Esophagus (tissue), 2 donors: ENCODE measurements around the gene NXPH3. TPM values are rescaled to one million over a fixed set of nuclear protein-coding genes. Genes with fewer than 3 reads are reported as not detected.

Experiments used
- H3K27ac ChIP-seq, 2 donors: one replicate each; pipeline ENCODE4 v1.5.1; 2013; ENCODE audit warnings: low read depth in 2 of 2, mild to moderate bottlenecking in 2 of 2, inconsistent platforms in 1 of 2, low read length in 1 of 2, moderate library complexity in 1 of 2
- H3K27me3 ChIP-seq, 2 donors: one replicate each; pipeline ENCODE4 v1.6.1; 2013; ENCODE audit warnings: low read length in 2 of 2, control low read depth in 1 of 2, mild to moderate bottlenecking in 1 of 2; ENCODE audit not compliant: insufficient read depth in 2 of 2, control insufficient read depth in 1 of 2
- H3K36me3 ChIP-seq, 2 donors: one replicate each; pipeline ENCODE4 v1.6.1; 2013; ENCODE audit warnings: low read length in 1 of 2; ENCODE audit not compliant: control insufficient read depth in 2 of 2, insufficient read depth in 2 of 2
- H3K4me1 ChIP-seq, 2 donors: one replicate each; pipeline ENCODE4 v1.6.1; 2013; ENCODE audit warnings: low read length in 1 of 2; ENCODE audit not compliant: control insufficient read depth in 2 of 2, insufficient read depth in 2 of 2
- H3K4me3 ChIP-seq, 2 donors: one replicate each; pipeline ENCODE4 v1.5.1; 2013; ENCODE audit warnings: low read length in 2 of 2, mild to moderate bottlenecking in 2 of 2, low read depth in 1 of 2, moderate library complexity in 1 of 2
- H3K9me3 ChIP-seq, 2 donors: one replicate each; pipeline ENCODE4 v1.6.1; 2013; ENCODE audit warnings: mild to moderate bottlenecking in 2 of 2, low read depth in 1 of 2, low read length in 1 of 2, moderate library complexity in 1 of 2; ENCODE audit not compliant: control insufficient read depth in 2 of 2, insufficient read depth in 1 of 2
- WGBS, 2 donors: extraction: QIAGEN DNeasy Blood & Tissue Kit; methylation state at CpG; one replicate each; pipeline ENCODE4 v1.1.7; 2013; 5-methylcytosine and 5-hydroxymethylcytosine counted together
- polyA plus RNA-seq, 2 donors: library from polyadenylated mRNA; stranded (reverse); fragments of 200-250 nt; gene quantifications; one replicate each; pipeline ENCODE4 v1.2.3, GENCODE V29; 2013
- donor health status: healthy with polysubstance abuse.
- donor health status: Bipolar disorder and iron deficiency.

NXPH3 gene
- polyA plus RNA-seq, 2 donors: 0.69 to 2.2 TPM

DNA sequence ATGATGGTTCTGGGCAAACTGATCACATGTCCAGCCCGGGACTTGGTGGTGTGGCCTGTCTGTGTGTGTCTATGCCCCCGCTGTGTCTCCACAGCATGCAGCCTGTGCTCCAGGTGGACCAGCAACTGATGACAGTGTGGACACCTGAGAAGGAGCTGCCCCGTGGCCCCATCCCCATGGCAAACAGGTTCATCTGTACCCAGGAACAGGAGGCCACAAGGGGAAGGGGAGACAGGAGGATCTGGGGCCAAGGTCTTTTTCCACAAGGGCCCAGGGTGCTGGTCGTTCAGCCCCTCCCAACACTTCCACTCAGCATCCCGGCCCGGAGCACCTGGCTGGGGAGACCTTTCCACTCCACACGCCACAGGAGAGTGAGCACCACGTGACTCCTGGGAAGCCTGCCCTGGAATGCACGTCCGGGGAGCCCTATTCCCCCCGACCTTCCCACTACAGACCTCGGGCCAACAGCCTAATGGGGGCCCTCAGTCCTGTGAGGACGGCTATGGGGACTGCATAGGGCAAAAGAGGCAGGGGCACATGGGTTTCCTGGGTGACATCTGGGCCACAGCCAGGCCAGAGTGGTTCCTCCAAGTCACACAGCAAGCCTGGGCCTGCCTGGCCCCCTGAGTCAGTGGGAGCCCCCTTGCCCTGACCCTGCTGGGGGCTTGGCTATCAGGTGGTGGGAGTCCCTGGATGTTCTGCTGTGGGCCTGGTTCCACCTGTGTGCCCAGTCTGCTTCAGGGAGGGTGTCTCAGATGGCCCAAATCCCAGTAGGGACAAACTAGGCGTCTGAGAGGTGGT, 20.8 kb upstream of the NXPH3 start:
- Histone ChIP-seq H3K4me1 (peaks cover 0 to 3% of the 10 kb centered on the region in 2 donors), H3K27me3 (no peaks in the 10 kb centered on the region), H3K4me3 (no peak overlapping the region), H3K9me3 (no peaks in the 10 kb centered on the region), H3K27ac (no peak overlapping the region), H3K36me3 (no peaks in the 10 kb centered on the region)
- 54 to 69% methylated on average over 14 of the region's 14 CpGs for WGBS, 2 donors

DNA sequence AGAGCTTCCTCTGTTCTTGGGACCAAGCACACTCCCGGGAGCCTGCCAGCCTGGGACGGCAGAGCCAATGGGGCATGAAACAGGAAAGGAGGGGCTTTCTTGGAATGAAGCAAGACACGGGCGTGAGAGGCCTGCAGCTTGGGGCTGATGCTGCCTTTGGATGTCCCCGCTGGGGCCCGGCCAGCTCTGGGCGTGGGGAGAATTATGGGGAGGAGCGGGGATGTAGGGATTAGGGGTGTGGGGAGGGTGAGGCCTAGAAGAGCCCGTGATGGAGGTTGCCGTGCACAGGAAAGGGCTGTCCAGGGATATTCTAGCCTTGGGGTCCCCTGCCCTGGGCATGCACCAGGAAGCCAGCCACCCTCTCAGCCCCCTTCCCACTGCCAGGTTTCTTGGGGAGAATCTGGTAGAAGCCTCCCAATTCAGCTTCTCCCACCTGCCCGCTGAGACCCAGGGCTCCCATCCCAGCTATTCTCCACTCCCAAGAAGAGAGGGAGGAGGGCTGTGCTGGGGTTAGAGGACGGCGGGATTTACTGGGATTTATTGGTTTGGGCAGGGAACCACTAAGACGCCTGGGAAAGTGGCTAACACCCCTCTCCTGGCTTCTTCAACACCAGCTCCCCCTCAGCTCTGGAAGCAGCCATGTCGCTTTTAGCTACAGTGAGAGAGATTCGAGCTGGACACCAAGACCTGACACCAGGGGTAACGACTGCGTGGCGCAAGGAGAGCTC, 20.0 kb upstream of the NXPH3 start:
- no peaks in the 10 kb centered on the region for H3K27me3 ChIP-seq
- H3K27ac ChIP-seq: no peak overlapping the region
- H3K36me3 ChIP-seq: no peaks in the 10 kb centered on the region
- H3K4me3 ChIP-seq: no peak overlapping the region
- WGBS, 2 donors: 43 to 46% methylated on average over 18 to 19 of the region's 19 CpGs
- H3K4me1 ChIP-seq: peaks cover 0 to 3% of the 10 kb centered on the region in 2 donors
- H3K9me3 ChIP-seq: no peaks in the 10 kb centered on the region

DNA sequence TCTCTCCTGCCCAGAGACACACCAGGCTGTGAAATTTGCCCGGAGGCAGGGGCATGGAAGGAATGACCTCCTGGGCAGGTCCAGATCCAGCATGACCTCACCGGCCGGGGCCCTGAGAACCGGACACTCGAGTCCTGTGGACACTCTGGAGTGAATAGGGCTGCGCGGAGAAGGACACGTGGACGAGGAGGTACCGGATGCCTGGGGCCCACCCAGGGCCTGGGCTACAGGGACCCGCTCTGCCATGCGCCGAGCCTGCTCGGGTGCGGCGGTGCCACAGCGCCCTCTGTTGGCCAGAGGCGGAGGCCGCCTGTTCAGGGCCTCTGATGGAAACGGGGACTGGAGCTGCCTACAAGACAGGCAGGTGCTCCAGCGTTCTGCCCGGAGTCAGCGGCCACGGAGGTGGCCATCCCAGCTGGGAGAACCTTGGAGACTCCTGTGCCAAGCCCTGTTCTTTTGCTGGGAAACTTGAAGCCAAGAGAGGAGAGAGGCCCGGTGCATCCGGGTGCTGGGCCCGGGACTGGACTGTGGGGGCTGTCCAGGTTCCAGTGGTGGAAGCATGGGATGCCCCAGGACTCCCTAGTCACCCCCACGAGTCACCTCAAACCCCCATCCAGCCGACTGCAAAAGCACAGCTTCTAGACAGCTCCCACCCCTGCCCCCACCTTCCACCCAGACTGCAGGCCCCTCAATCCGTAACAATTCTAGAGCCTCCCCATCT, 19.3 kb upstream of the NXPH3 start:
- WGBS, 2 donors: 13 to 15% methylated on average over 28 to 30 of the region's 30 CpGs
- peaks cover 0 to 3% of the 10 kb centered on the region in 2 donors for H3K4me1 ChIP-seq
- H3K27me3 ChIP-seq: no peaks in the 10 kb centered on the region
- H3K36me3 ChIP-seq: no peaks in the 10 kb centered on the region
- no peaks in the 10 kb centered on the region for H3K9me3 ChIP-seq
- no peak overlapping the region for H3K27ac ChIP-seq
- no peak overlapping the region for H3K4me3 ChIP-seq

GRCh38 chr17:49557312-49558024, 18.2 kb upstream of the NXPH3 start:
- H3K27me3 ChIP-seq: no peaks in the 10 kb centered on the region
- H3K36me3 ChIP-seq: no peaks in the 10 kb centered on the region
- no peaks in the 10 kb centered on the region for H3K9me3 ChIP-seq
- WGBS, 2 donors: 16 to 20% methylated on average over 9 of the region's 9 CpGs
- H3K27ac ChIP-seq: no peak overlapping the region
- peaks cover 0 to 3% of the 10 kb centered on the region in 2 donors for H3K4me1 ChIP-seq
- no peak overlapping the region for H3K4me3 ChIP-seq

DNA sequence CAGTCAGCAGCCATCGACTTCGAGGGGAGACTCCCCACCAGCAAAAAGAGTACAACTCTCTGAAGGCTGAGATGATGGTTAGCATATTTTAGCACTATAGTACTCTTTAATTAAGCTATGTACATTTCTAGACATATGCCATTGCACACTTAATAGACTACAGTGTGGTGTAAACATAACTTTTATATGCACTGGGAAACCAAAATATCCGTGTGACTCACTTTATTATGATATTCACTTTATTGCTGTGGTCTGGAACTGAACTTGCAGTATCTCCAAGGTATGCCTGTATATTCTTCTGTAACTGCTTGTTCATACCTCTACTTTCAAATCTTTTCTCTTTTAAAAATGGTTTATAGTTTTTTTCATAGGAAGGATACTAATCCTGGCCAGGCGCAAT, 11.0 kb upstream of the NXPH3 start:
- peaks cover 0 to 8% of the 10 kb centered on the region in 2 donors for H3K4me1 ChIP-seq
- 82 to 89% methylated on average over 4 of the region's 4 CpGs for WGBS, 2 donors

DNA sequence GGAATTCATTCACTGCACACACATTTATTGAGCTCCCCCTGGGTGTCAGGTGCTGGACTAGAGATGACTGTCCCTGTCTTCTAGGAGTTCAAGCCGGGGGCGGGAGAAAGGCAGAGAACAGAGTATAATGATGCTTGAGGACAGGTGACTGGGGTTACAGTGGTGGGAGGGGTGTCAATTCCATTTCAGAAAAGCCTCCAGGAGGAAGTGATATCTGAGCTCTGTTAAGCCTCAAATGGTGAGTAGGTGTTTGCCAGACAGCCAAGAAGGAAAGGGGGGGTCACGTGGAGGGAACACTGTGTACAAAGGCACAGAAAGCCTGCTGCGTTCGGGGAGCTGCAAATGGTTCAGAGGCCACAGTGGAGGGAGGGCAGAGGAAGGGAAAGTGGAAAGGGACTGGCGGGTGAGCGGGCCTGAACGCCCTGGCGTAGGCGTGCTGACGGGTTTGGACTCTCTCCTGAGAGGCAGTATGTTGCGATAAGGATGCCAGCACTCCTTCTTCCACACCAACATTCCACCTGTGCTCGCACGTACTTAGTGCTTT, 9.7 kb upstream of the NXPH3 start:
- Histone ChIP-seq H3K9me3 (no peaks in the 10 kb centered on the region), H3K4me3 (no peak overlapping the region), H3K27me3 (no peaks in the 10 kb centered on the region), H3K4me1 (peaks cover 0 to 10% of the 10 kb centered on the region in 2 donors), H3K36me3 (no peaks in the 10 kb centered on the region), H3K27ac (peak overlapping the region in 1 of 2 donors; percentile 44)
- 8 to 13% methylated on average over 14 of the region's 14 CpGs for WGBS, 2 donors

More for the DNA sequence above, 11.0 kb upstream of the NXPH3 start:
- H3K36me3 ChIP-seq: no peaks in the 10 kb centered on the region
- no peak overlapping the region for H3K4me3 ChIP-seq
- H3K9me3 ChIP-seq: no peaks in the 10 kb centered on the region
- H3K27me3 ChIP-seq: no peaks in the 10 kb centered on the region
- H3K27ac ChIP-seq: no peak overlapping the region

DNA sequence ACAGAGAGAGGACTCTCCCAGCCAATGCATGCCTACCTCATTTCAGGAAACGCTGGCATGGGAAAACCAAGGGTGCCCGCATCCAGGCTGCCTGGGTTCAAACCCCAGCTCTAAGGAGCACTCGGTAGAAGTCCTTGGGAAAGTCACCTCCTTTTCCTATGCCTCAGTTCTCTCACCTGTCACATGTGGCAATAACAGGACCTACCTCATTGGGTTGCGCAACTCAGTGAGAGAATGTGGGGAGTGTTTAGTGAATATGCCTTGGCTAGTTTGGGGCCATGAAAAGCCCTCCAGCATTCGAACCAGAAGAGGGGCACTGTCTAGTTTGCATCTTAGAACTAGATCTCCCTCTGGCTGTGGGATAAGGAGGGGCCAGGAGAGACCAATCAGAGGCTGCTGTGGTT, 9.0 kb upstream of the NXPH3 start:
- Histone ChIP-seq H3K4me1 (peaks cover 0 to 10% of the 10 kb centered on the region in 2 donors), H3K4me3 (no peak overlapping the region), H3K9me3 (no peaks in the 10 kb centered on the region), H3K27ac (peak overlapping the region; percentile 57 to 65), H3K27me3 (no peaks in the 10 kb centered on the region), H3K36me3 (no peaks in the 10 kb centered on the region)
- 63 to 65% methylated on average over 5 of the region's 5 CpGs for whole genome bisulfite sequencing, 2 donors

- WGBS, 2 donors: 79 to 81% methylated on average over 9 of the region's 9 CpGs
- H3K27me3 ChIP-seq: no peaks in the 10 kb centered on the region
Observed at GRCh38 chr17:49567104-49567521, 8.6 kb upstream of the NXPH3 start.

More at GRCh38 chr17:49567104-49567521, 8.6 kb upstream of the NXPH3 start:
- Histone ChIP-seq H3K9me3 (no peaks in the 10 kb centered on the region), H3K4me1 (peaks cover 0 to 10% of the 10 kb centered on the region in 2 donors), H3K4me3 (no peak overlapping the region), H3K36me3 (no peaks in the 10 kb centered on the region), H3K27ac (peak overlapping the region in 1 of 2 donors; percentile 57)
